Measurements from ENCODE around the gene OGA. TPM values are rescaled to one million over a fixed set of nuclear protein-coding genes. Genes with fewer than 3 reads are reported as not detected.

The OGA gene
- total RNA-seq, 4 donors from 2014 or later, result 70.0 to 214 (median 127) TPM

DNA sequence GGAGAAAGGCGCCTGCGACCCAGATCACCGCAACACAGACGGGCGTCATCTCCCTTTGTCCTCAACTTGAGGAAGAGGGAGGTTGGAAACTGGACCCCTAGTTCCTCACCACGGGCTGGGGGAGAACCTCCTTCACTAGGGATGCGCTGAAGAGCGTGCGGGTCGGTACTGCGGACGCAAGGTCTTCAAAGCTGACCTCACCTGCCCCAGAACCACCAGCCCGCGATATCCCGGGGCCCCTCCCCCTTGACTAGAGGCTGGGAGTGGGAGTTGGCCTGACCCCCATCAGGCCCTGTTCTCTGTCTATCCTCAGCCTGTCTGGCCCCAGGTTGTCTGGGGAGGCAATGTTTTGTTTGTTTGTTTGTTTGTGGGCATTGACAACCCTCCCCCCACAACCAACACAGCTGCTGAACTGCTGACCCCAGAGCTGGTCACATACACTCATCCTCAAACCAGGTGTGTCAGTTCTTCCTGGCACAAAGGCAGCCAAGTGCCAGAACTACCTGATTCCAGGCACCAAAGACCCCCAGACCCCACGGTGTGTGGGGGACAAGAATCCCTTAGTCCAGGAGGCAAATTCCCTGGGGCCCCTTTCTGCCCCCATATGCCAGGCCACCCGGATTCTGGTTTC lies 37.9 kb downstream of the OGA start:
- no peak for DNase-seq (ENCODE audit: low spot score)
- no peak for ATAC-seq (ENCODE audit: low FRiP score)
- no peak for TF ChIP-seq CTCF (IDR thresholded peaks at IDR 0.05)

DNA sequence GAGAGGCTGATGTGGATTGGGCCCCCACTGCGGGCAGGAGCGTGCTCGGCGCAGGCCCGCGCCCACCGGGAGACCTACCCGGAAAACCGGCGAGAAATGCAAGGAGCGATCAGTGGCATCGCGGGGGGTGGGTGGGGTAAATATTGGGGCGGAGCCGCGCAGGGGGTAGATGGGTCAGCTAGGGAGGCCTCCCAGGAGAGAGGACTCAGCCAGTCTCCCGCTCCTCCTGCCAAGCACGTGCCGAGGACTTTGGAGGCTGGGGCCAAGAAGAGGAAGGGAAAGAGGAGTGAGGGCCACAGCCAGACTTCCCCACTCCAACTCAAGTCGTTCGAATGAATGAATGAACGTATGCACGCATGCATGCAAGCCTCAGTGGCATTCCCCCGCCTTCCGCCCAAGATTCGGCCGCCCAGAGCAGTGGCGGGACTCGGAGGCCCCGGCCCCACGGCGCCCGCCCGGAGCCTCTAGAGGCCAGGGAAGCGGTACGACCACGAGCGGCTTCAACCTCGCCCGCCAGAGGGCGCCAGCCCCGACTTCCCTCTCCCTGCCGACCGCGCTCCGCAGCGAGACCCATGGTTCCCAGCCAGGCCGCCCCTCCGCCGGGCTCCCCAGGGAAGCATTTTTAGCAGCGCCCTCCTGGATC lies 38.6 kb downstream of the OGA start:
- ATAC-seq (ENCODE audit: low FRiP score) (peak; percentile 60), DNase-seq (ENCODE audit: low spot score) (peak; percentile 55)
- TF ChIP-seq CTCF (IDR thresholded peaks at IDR 0.05), result no peak

DNA sequence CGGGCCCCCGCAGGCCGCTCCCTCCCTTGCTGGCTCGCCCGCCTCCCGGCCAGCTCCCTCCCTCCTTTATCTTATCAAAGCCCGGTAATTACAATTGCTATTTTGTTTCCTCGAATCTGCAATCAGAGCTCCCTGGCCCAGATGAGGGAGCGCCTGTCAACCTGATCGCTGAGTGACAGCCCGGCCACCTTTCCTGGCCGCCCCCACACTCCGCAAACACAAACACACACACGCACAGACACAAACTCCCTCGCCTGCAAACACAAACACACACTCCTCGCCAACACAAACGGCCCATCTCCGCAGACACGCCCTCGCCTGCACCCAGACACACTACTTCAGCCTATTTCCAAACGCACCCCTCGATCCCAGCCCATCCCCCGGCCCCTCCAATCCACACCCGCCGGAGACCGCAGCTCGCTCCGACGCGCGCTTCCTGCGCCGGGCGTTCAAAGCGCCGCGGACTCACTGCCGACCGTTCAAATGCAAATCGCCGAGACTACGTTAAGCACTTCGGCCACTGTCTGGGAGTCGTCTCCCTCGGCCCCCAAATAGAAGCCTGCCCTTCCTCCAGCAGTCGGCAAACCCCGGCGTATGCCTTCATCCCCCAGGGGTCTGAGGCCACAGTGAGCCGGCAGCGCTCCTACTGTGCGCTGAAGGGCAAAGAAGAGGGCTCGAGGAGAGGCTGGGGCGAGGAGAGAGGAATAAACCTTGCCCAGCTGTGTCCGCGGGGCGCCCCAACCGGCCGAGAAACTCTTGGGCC lies 39.3 kb downstream of the OGA start:
- DNase-seq (ENCODE audit: low spot score) (no peak), ATAC-seq (ENCODE audit: low FRiP score) (no peak)
- no peak for TF ChIP-seq CTCF (IDR thresholded peaks at IDR 0.05)

- DNase-seq (ENCODE audit: low spot score) (no peak), ATAC-seq (ENCODE audit: low FRiP score) (no peak)
- TF ChIP-seq CTCF (IDR thresholded peaks at IDR 0.05), result no peak
These were observed 40.0 kb downstream of the OGA start for GRCh38 chr10:101778151-101778780.

- TF ChIP-seq CTCF (IDR thresholded peaks at IDR 0.05), result no peak
- no peak for DNase-seq (ENCODE audit: low spot score)
- no peak for ATAC-seq (ENCODE audit: low FRiP score)
These were observed 40.6 kb downstream of the OGA start for GRCh38 chr10:101777619-101778145.

DNA sequence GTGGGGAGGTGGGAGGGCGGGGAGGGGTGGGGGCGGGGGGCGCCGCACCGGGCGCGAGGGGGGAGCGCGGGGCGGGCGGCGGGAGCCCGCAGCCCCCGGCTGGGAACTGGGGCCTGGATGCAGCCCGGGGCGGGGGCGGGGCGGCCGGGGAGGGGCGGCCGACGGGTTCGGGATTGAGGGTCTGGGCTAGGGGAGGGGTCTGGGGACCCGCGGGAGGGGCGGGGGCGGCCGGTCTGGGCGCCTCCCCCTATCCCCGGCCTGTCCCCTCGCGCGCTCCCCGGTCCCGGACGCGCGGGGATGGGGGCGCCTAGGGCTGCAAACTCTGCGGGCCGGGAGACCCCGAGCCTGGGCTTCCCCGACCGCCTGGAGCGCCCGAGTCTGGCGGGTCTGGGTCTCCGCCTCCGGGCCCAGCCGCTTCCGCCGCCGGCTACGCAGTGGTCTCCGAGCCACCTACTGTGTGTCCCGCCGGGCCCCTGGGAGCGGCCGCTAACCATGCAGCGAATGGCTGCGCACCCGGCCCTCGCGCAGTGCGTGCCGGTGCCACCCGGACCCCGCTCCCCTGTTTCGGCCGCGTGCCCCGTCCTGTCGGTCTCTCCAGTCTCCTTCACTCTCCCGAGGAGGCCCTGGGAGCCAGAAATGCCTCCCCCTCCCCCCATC lies 42.0 kb downstream of the OGA start:
- ATAC-seq (ENCODE audit: low FRiP score), result no peak
- TF ChIP-seq CTCF (IDR thresholded peaks at IDR 0.05), result no peak
- DNase-seq (ENCODE audit: low spot score), result no peak
